ENCODE results near the gene KCNV2.

DNA sequence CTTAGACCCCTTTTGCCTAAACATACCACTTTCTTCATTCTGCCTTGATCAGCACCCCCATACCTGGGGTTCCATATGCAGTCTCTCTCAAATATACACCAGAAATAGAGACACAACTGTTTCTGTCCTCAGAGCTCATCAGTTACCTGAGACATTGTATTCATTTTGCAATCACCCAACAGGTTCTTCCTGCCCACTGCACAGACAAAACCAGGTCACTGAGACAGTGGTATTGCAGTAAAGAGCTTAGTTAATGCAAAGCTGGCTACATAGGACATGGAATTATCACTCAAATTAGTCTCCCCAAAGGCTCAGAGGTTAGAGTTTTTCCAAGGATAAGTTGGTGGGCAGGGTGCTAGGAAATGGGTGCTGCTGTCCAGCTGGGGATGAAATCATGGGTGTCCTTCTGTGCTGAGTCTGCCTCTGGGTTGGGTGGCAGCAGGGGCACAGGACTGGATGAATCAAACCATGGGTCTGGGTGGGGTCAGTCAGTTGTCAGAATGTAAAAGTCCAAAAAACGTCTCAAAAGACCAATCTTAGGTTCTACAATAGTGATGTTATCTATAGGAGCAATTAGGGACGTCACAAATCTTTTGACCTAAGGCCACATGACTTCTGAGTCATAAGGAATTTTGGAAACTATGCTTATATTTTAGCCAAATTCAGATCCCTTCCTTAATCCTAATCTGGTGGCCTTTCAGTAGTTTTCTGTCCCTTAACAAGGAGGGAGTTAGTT lies 41.0 kb downstream of the KCNV2 start:
- TF ChIP-seq ZNF274 (CRISPR knock-in tag; IDR thresholded peaks at IDR 0.05), result no peak
- TF ChIP-seq EZH2 (conservative IDR thresholded peaks at IDR 0.05; ENCODE audit: low read depth, low read length), result no peak
- no peak for TF ChIP-seq ZNF773 (CRISPR knock-in tag; IDR thresholded peaks at IDR 0.05; ENCODE audit: borderline replicate concordance)
- TF ChIP-seq, protein P1, sequence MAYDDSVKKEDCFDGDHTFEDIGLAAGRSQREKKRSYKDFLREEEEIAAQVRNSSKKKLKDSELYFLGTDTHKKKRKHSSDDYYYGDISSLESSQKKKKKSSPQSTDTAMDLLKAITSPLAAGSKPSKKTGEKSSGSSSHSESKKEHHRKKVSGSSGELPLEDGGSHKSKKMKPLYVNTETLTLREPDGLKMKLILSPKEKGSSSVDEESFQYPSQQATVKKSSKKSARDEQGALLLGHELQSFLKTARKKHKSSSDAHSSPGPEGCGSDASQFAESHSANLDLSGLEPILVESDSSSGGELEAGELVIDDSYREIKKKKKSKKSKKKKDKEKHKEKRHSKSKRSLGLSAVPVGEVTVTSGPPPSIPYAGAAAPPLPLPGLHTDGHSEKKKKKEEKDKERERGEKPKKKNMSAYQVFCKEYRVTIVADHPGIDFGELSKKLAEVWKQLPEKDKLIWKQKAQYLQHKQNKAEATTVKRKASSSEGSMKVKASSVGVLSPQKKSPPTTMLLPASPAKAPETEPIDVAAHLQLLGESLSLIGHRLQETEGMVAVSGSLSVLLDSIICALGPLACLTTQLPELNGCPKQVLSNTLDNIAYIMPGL (CRISPR knock-in tag; IDR thresholded peaks at IDR 0.05; ENCODE audit: borderline replicate concordance in 1 of 2, low read depth in 1 of 2), result no peak
- TF ChIP-seq SAFB2 (CRISPR knock-in tag; IDR thresholded peaks at IDR 0.05; ENCODE audit: borderline replicate concordance, low read depth), result no peak
- TF ChIP-seq THAP11 (CRISPR knock-in tag; IDR thresholded peaks at IDR 0.05), result no peak
- TF ChIP-seq, protein P2, sequence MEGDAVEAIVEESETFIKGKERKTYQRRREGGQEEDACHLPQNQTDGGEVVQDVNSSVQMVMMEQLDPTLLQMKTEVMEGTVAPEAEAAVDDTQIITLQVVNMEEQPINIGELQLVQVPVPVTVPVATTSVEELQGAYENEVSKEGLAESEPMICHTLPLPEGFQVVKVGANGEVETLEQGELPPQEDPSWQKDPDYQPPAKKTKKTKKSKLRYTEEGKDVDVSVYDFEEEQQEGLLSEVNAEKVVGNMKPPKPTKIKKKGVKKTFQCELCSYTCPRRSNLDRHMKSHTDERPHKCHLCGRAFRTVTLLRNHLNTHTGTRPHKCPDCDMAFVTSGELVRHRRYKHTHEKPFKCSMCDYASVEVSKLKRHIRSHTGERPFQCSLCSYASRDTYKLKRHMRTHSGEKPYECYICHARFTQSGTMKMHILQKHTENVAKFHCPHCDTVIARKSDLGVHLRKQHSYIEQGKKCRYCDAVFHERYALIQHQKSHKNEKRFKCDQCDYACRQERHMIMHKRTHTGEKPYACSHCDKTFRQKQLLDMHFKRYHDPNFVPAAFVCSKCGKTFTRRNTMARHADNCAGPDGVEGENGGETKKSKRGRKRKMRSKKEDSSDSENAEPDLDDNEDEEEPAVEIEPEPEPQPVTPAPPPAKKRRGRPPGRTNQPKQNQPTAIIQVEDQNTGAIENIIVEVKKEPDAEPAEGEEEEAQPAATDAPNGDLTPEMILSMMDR (CRISPR knock-in tag; IDR thresholded peaks at IDR 0.05), result no peak
- TF ChIP-seq ZNF331 (CRISPR knock-in tag; IDR thresholded peaks at IDR 0.05), result no peak
- TF ChIP-seq PCBP1 (IDR thresholded peaks at IDR 0.05; ENCODE audit: borderline replicate concordance, low read depth, low read length), result no peak
